H1 (cell line): Measurements from ENCODE around the gene CCS. TPM values are rescaled to one million over a fixed set of nuclear protein-coding genes. Genes with fewer than 3 reads are reported as not detected.

Experiments used
- CHD7 ChIP-seq: fragments of 300-600 bp; sonication (generic); IDR thresholded peaks from 2 replicates; pipeline ENCODE4 v1.7.1; 2012; ENCODE audit warnings: low read length, moderate library complexity, mild to moderate bottlenecking, inconsistent platforms; ENCODE audit not compliant: insufficient replicate concordance
- SP1 ChIP-seq: IDR thresholded peaks from 2 replicates; pipeline ENCODE4 v1.6.1; 2011; ENCODE audit warnings: low read depth, low read length
- polyA plus RNA-seq, 7 experiments: library from polyadenylated mRNA; depleted of rRNA in 3 of 7; stranded (reverse) in 5 of 7; unstranded in 2 of 7; fragments of >200 nt in 5 of 7; fragments of 200-250 nt in 2 of 7; gene quantifications; 1 replicate in 5 of 7; 2 replicates in 1 of 7; 4 replicates in 1 of 7; pipeline versions ENCODE4 v1.2.1 to v1.2.3, GENCODE V29; 2011 to 2013; ENCODE audit warnings: missing spikeins in 2 of 7, mixed read lengths in 2 of 7
- total RNA-seq: library from RNA; stranded (reverse); fragmentation: NEBNext Ultra II Directional; extraction: Animal tissue kit (Norgen Biotek cat#: 25700); gene quantifications from 2 replicates; pipeline ENCODE4 v1.2.1, GENCODE V29; 2021

Gene CCS
- total and polyA plus RNA-seq, 2 of the 8 experiments (the other 6 are each of a cell fraction or from before 2014, with no cell fraction given): 37.1 to 37.7 TPM

- TF ChIP-seq CHD7 (peak; percentile 18), SP1 (peak; percentile 71; the same call in 1 of the 2 replicates)
These were observed 10.3 kb upstream of the CCS start (continued) for GRCh38 chr11:66582565-66583147.
